ENCODE measurements around the gene ZNF90.

DNA sequence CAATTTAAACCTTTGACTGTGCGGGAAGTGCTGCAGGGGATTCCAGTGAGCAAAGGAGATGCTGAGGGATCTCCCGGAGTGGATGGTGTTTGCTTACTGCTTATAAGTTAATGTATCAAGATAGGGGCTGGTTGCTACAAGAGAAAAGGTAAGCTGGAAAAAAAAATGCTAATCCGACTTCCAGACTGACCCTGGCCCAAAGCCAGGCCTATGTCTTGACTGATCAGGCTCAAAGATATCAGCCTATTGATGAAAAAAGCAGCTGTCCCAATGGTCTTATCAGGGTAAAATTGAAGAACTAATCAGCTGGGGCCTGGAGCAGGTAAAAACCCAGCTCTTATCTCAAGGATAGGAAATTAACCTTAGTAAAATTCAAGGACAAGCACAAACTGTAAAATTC is 10.9 kb upstream of the ZNF90 start:
- TF ChIP-seq POLR2AphosphoS5 (IDR thresholded peaks at IDR 0.05; ENCODE audit: insufficient read depth, low read depth, low read length): no peak
- no peak for TF ChIP-seq POLR2A (IDR thresholded peaks at IDR 0.05; ENCODE audit: low read depth, low read length)
- no peak for TF ChIP-seq JUN (IDR thresholded peaks at IDR 0.05; ENCODE audit: borderline replicate concordance, insufficient read depth, insufficient read length, low read depth)
- TF ChIP-seq, protein P1, sequence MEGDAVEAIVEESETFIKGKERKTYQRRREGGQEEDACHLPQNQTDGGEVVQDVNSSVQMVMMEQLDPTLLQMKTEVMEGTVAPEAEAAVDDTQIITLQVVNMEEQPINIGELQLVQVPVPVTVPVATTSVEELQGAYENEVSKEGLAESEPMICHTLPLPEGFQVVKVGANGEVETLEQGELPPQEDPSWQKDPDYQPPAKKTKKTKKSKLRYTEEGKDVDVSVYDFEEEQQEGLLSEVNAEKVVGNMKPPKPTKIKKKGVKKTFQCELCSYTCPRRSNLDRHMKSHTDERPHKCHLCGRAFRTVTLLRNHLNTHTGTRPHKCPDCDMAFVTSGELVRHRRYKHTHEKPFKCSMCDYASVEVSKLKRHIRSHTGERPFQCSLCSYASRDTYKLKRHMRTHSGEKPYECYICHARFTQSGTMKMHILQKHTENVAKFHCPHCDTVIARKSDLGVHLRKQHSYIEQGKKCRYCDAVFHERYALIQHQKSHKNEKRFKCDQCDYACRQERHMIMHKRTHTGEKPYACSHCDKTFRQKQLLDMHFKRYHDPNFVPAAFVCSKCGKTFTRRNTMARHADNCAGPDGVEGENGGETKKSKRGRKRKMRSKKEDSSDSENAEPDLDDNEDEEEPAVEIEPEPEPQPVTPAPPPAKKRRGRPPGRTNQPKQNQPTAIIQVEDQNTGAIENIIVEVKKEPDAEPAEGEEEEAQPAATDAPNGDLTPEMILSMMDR (IDR thresholded peaks at IDR 0.05; ENCODE audit: extremely low read depth in 1 of 2, insufficient read depth in 1 of 2, low read depth in 1 of 2, low read length in 2 of 2): no peak
- TF ChIP-seq EZH2 (IDR thresholded peaks at IDR 0.05; ENCODE audit: borderline replicate concordance, low read depth, low read length, severe bottlenecking): no peak
- TF ChIP-seq, protein P2, sequence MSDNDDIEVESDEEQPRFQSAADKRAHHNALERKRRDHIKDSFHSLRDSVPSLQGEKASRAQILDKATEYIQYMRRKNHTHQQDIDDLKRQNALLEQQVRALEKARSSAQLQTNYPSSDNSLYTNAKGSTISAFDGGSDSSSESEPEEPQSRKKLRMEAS (IDR thresholded peaks at IDR 0.05; ENCODE audit: insufficient read depth, insufficient read length): no peak
- no peak for TF ChIP-seq FOS (IDR thresholded peaks at IDR 0.05; ENCODE audit: borderline replicate concordance, insufficient read depth, low read length)
- no peak for TF ChIP-seq MYC (IDR thresholded peaks at IDR 0.05; ENCODE audit: low read depth, low read length)
- no peak for TF ChIP-seq GATA2 (IDR thresholded peaks at IDR 0.05; ENCODE audit: insufficient read depth, insufficient read length, low read depth, low read length)
